GM12878 (cell line): ENCODE measurements around the gene CLIC6. TPM values are rescaled to one million over a fixed set of nuclear protein-coding genes. Genes with fewer than 3 reads are reported as not detected.

ENCODE experiments used
- ATAC-seq: fragments of 200-7000 bp; cut with Tn5 transposase; 3 replicates; pipeline ENCODE4 v1.9.1; 2020; ENCODE audit warnings: mild to moderate bottlenecking, moderate library complexity
- BruUV-seq: library from RNA; stranded (reverse); fragments of 400-500 nt; replicated peaks from 2 replicates; lab custom pipeline; 2021; lab: Mats Ljungman, UMichigan
- CTCF ChIA-PET: fragments of 300-600 bp; sonication (Branson Sonifier 250); formaldehyde crosslinking; extraction: SDS; loops from one replicate; lab custom pipeline; 2021; ENCODE audit warnings: inconsistent platforms; lab: Yijun Ruan, JAX
- POLR2A ChIA-PET: fragments of 350-600 bp; formaldehyde crosslinking; extraction: SDS; loops from one replicate; lab custom pipeline; 2021; ENCODE audit warnings: inconsistent platforms; lab: Charles Lee
- RAD21 ChIA-PET: fragments of 300-600 bp; sonication (Branson Sonifier 250); formaldehyde crosslinking; loops from one replicate; lab custom pipeline; 2023; ENCODE audit warnings: antibody characterized with exemption; ENCODE audit not compliant: unreplicated experiment; lab: Charles Lee
- SMC1A ChIA-PET: fragments of 300-600 bp; sonication (Branson Sonifier 250); formaldehyde crosslinking; loops from one replicate; lab custom pipeline; 2023; ENCODE audit not compliant: unreplicated experiment, uncharacterized antibody; lab: Charles Lee
- DNase-seq: peaks from one replicate; pipeline ENCODE4 v3.0.0-alpha.2; 2011; ENCODE audit warnings: low read depth, low spot score
- FAIRE-seq: peaks from 3 replicates; lab custom pipeline; 2011; peaks lifted over from hg19 to GRCh38; lab: Jason Lieb, UNC
- H2AFZ ChIP-seq: 2 replicates; pipeline ENCODE4 v1.6.0; 2011; ENCODE audit warnings: low read depth, low read length, control low read depth; ENCODE audit not compliant: control insufficient read depth
- H3K27ac ChIP-seq: 2 replicates; pipeline ENCODE4 v1.5.1; 2011; ENCODE audit warnings: control low read depth; ENCODE audit not compliant: control insufficient read depth, insufficient read depth
- H3K27me3 ChIP-seq, 2 experiments: replicated peaks in 1 of 2; 2 replicates each; pipeline versions ENCODE4 v1.6.0 to v1.6.1; 2011; ENCODE audit warnings: low read length in 1 of 2; ENCODE audit not compliant: control insufficient read depth in 2 of 2, insufficient read depth in 2 of 2
- H3K36me3 ChIP-seq, 2 experiments: 2 replicates each; pipeline ENCODE4 v1.5.1; 2011; ENCODE audit warnings: low read length in 1 of 2; ENCODE audit not compliant: control insufficient read depth in 2 of 2, insufficient read depth in 2 of 2
- H3K4me1 ChIP-seq: 2 replicates; pipeline ENCODE4 v1.6.1; 2011; ENCODE audit warnings: mild to moderate bottlenecking, low read length, moderate library complexity, mixed read lengths; ENCODE audit not compliant: control insufficient read depth, insufficient read depth
- H3K4me2 ChIP-seq: 2 replicates; pipeline ENCODE4 v1.6.0; 2011; ENCODE audit warnings: control low read depth; ENCODE audit not compliant: control insufficient read depth, insufficient read depth
- H3K4me3 ChIP-seq: fragments of 200-600 bp; sonication (generic); 2 replicates; pipeline ENCODE4 v1.5.1; 2016
- H3K79me2 ChIP-seq: 2 replicates; pipeline ENCODE4 v1.6.0; 2011; ENCODE audit warnings: low read length; ENCODE audit not compliant: control insufficient read depth, insufficient read depth
- H3K9ac ChIP-seq: 2 replicates; pipeline ENCODE4 v1.8.0; 2011; ENCODE audit warnings: low read length, control low read depth, mixed read lengths; ENCODE audit not compliant: control insufficient read depth, insufficient read depth
- H3K9me3 ChIP-seq: replicated peaks from 3 replicates; pipeline ENCODE4 v1.5.1; 2011; ENCODE audit warnings: mild to moderate bottlenecking, low read length; ENCODE audit not compliant: control insufficient read depth, insufficient read depth
- H4K20me1 ChIP-seq: 2 replicates; pipeline ENCODE4 v1.6.0; 2011; ENCODE audit not compliant: control insufficient read depth, insufficient read depth
- ASH2L ChIP-seq: fragments of 300-600, 200-600 bp; sonication (generic); IDR thresholded peaks from 2 replicates; pipeline ENCODE4 v1.6.1; 2017; ENCODE audit warnings: low read depth, mild to moderate bottlenecking, borderline replicate concordance
- BCL11A ChIP-seq: IDR thresholded peaks from 2 replicates; pipeline ENCODE4 v1.6.1; 2011; ENCODE audit warnings: low read depth, low read length
- BCLAF1 ChIP-seq: fragments of 450-650 bp; IDR thresholded peaks from 2 replicates; pipeline ENCODE4 v1.6.1; 2017; ENCODE audit warnings: antibody characterized with exemption, mild to moderate bottlenecking, moderate library complexity
- CHD1 ChIP-seq: IDR thresholded peaks from 2 replicates; pipeline ENCODE4 v1.6.1; 2012; ENCODE audit warnings: low read depth, low read length, improper control_type of control experiment
- CTCF ChIP-seq, 3 experiments: IDR thresholded peaks in 2 of 3; conservative IDR thresholded peaks in 1 of 3; 2 replicates each; pipeline ENCODE4 v1.5.1; 2011; ENCODE audit warnings: low read depth in 3 of 3, low read length in 3 of 3, mild to moderate bottlenecking in 3 of 3, control low read depth in 2 of 3, moderate library complexity in 2 of 3, inconsistent platforms in 1 of 3, mixed read lengths in 1 of 3; ENCODE audit not compliant: control insufficient read depth in 2 of 3, insufficient read depth in 1 of 3; ENCODE audit errors: extremely low read depth in 1 of 3
- DPF2 ChIP-seq: fragments of 450-650 bp; IDR thresholded peaks from 2 replicates; pipeline ENCODE4 v1.6.1; 2017; ENCODE audit warnings: mild to moderate bottlenecking
- MAX ChIP-seq: IDR thresholded peaks from 2 replicates; pipeline ENCODE4 v1.6.1; 2012; ENCODE audit warnings: low read depth, low read length, improper control_type of control experiment
- PKNOX1 ChIP-seq: fragments of 450-650 bp; IDR thresholded peaks from 2 replicates; pipeline ENCODE4 v1.6.1; 2016; ENCODE audit warnings: mild to moderate bottlenecking
- POU2F2 ChIP-seq: IDR thresholded peaks from 3 replicates; pipeline ENCODE4 v1.6.1; 2011; ENCODE audit warnings: low read depth, mild to moderate bottlenecking, low read length, borderline replicate concordance
- RAD21 ChIP-seq: IDR thresholded peaks from 2 replicates; pipeline ENCODE4 v1.6.1; 2011; ENCODE audit warnings: mild to moderate bottlenecking, low read depth, low read length, moderate library complexity; ENCODE audit not compliant: insufficient read depth
- YBX1 ChIP-seq: fragments of 450-650 bp; IDR thresholded peaks from 2 replicates; pipeline ENCODE4 v1.6.1; 2016; ENCODE audit warnings: antibody characterized with exemption
- ZNF592 ChIP-seq: fragments of 450-650 bp; IDR thresholded peaks from 2 replicates; pipeline ENCODE4 v1.6.1; 2017; ENCODE audit warnings: mild to moderate bottlenecking, moderate library complexity
- ZSCAN29 ChIP-seq: fragments of 450-650 bp; IDR thresholded peaks from 2 replicates; pipeline ENCODE4 v1.6.1; 2017; ENCODE audit warnings: mild to moderate bottlenecking, moderate library complexity
- WGBS: methylation state at CpG from one replicate; pipeline ENCODE4 v1.1.6; 2016; ENCODE audit warnings: low lambda C conversion rate; ENCODE audit not compliant: insufficient replicate concordance, insufficient coverage; ENCODE audit errors: missing lambda C conversion rate; 5-methylcytosine and 5-hydroxymethylcytosine counted together
- in situ Hi-C: fragments of 300-500 bp; cut with MboI; formaldehyde crosslinking; loops from 9 replicates; pipeline ENCODE4 v1.14.3; 2018; ENCODE audit warnings: mixed read lengths
- intact Hi-C: fragments of 100-400 bp; cut with micrococcal nuclease; formaldehyde crosslinking; loops from one replicate; pipeline ENCODE4 v1.14.2; 2022; ENCODE audit not compliant: unreplicated experiment
- polyA plus RNA-seq, 11 experiments: library from polyadenylated mRNA; depleted of rRNA in 4 of 11; unstranded in 6 of 11; stranded (reverse) in 5 of 11; fragments of >200 nt; fragmentation: Nextera tagmentation in 4 of 11; fragmentation: Illumina TruSeq in 1 of 11; extraction: Ambion mirVana in 4 of 11; extraction: Trizol in 1 of 11; gene quantifications; 1 replicate in 1 of 11; 2 replicates in 10 of 11; pipeline versions ENCODE4 v1.2.1 to v1.2.3, GENCODE V29; 2011 to 2016; ENCODE audit warnings: inconsistent platforms in 2 of 11, missing spikeins in 2 of 11, low read depth in 1 of 11
- total RNA-seq, 4 experiments: library from RNA; depleted of rRNA in 3 of 4; stranded (reverse); fragments of >200 nt in 3 of 4; fragmentation: Illumina TruSeq in 1 of 4; extraction: Trizol in 1 of 4; gene quantifications; 2 replicates each; pipeline versions ENCODE4 v1.2.1 to v1.2.3, GENCODE V29; 2013 to 2021

The CLIC6 gene
- total and polyA plus RNA-seq, 10 of the 15 experiments (the other 5 are each of a cell fraction or from before 2014, with no cell fraction given), result 5.7 to 34.1 (median 11.2) TPM

- ChIA-PET RAD21 (no interaction called here), POLR2A (no interaction called here), CTCF (interaction anchor here (0.6 to 1.8 kb wide), 17 partner anchors 10 to 1118 kb away, joined by 3 to 12 read pairs (median 3); no protein-coding TSS in a partner anchor), SMC1A (interaction anchor here (0.8 to 1.7 kb wide), 4 partner anchors 14 to 1308 kb away, joined by 3 to 5 read pairs (median 3); no protein-coding TSS in a partner anchor)
- ATAC-seq (peak; percentile 66), FAIRE-seq (no peak), DNase-seq (no peak)
- no peak overlapping the region for H3K9ac ChIP-seq
- no TSS peak for BruUV-seq
- H3K4me1 ChIP-seq, result no peaks in the 10 kb centered on the region
- no peaks in the 10 kb centered on the region for H3K27me3 ChIP-seq
- H4K20me1 ChIP-seq, result no peaks in the 10 kb centered on the region
- H3K27ac ChIP-seq, result no peak overlapping the region
- no peak overlapping the region for H2AFZ ChIP-seq
- H3K79me2 ChIP-seq, result no peaks in the 10 kb centered on the region
- no peaks in the 10 kb centered on the region; a peak in 1 of 4 replicates for H3K36me3 ChIP-seq
- no peak overlapping the region for H3K4me3 ChIP-seq
- no peak overlapping the region for H3K4me2 ChIP-seq
- intact Hi-C loops (no loop called here), in situ Hi-C loops (no loop called here)
- 53% methylated on average over 7 of the region's 7 CpGs for WGBS
- no peaks in the 10 kb centered on the region for H3K9me3 ChIP-seq
- TF ChIP-seq BCL11A (no peak), YBX1 (no peak), CHD1 (no peak), PKNOX1 (no peak), POU2F2 (no peak), RAD21 (peak; percentile 28; the same call in 1 of the 2 replicates), BCLAF1 (no peak), ASH2L (no peak), MAX (no peak), ZNF592 (no peak), ZSCAN29 (no peak), DPF2 (no peak), CTCF (IDR thresholded peaks at IDR 0.05 in 2 of 3, conservative IDR thresholded peaks at IDR 0.05 in 1 of 3; ENCODE audit: control insufficient read depth in 2 of 3, extremely low read depth in 1 of 3, insufficient read depth in 1 of 3, low read depth in 3 of 3, low read length in 3 of 3) (peak; percentile 45 to 77 (median 76))
Measured at GRCh38 chr21:34722684-34723300, 54.0 kb downstream of the CLIC6 start.
